EL (cell line): Measurements from ENCODE around the gene GPR84.

Experiments used
- DNase-seq: peaks from one replicate; pipeline ENCODE4 v3.0.0-alpha.2; 2016

Gene GPR84

GRCh38 chr12:54321363-54321762 lies 42.9 kb downstream of the GPR84 start:
- no peak for DNase-seq
